Stimulated activated CD4-positive, alpha-beta T cell treated with anti-CD3 and anti-CD28 coated beads, Interleukin-4, amount 100 ng/mL, for 48 hours (primary cell): ENCODE results near the gene UBL5.

Experiments used
- DNase-seq, 2 donors: peaks; one replicate each; pipeline ENCODE4 v3.0.0-alpha.2; 2020; ENCODE audit warnings: low read depth in 2 of 2

UBL5 gene

GRCh38 chr19:9854282-9854846, 26.6 kb downstream of the UBL5 start:
- no peak for DNase-seq

GRCh38 chr19:9856609-9857008, 28.9 kb downstream of the UBL5 start:
- DNase-seq: no peak

- no peak for DNase-seq
Observed at GRCh38 chr19:9857076-9857721, 29.5 kb downstream of the UBL5 start.

- DNase-seq: no peak
Observed at GRCh38 chr19:9857920-9858746, 30.4 kb downstream of the UBL5 start.

DNA sequence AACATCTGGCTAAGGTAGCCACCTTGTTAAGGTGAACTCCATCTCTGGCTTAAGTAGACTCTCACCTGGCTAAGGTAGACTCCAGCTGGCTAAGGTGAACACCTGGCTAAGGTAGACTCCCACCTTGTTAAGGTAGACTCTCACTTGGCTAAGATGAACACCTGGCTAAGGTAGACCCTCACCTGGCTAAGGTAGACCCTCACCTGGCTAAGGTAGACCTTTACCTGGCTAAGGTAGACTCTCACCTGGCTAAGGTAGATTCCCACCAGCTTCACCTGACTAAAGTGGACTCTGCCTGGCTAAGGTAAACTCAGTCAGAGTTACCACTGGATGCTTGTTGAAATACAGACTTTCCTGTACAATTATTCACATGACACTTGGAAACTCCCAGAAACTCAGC, 31.0 kb downstream of the UBL5 start:
- no peak for DNase-seq

DNA sequence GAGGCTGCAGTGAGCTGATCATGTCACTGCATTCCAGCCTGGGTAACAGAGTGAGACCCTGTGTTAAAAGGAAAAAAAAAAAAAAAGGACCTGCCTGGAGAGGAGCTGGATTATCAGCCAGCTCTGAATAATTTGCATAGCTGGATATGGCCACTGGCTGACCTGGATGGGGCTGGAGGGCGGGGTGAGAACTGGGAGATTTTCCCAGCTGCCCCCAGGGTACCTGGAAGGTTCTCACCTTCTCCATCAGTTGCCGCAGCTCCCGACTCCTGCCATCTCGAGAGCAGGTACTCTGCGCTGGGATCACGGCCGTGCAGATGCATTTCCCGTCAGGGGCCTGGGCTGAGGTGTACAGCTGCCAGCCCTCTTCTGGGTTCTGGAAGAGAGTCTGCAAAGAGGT, 32.7 kb downstream of the UBL5 start:
- DNase-seq: no peak

GRCh38 chr19:9861503-9861902, 33.8 kb downstream of the UBL5 start:
- DNase-seq: no peak

DNA sequence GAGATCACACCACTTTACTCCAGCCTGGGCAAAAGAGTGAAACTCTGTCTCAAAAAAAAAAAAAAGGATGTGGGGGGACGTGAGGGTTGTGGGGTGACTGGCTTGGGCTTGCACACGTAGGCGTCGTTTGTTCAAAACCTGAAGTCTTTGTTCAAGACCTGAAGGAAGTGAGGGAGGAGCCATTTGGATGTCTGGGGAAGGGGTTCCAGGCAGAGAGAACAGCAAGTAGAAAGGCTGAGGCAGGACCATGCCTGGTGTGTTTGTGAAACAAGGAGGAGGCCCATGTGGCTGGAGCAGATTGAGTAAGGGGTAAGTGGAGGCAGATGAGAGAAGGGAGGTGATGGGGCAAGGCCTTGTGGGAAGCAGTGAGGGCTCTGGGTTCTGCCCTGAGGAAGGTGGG, 35.2 kb downstream of the UBL5 start:
- DNase-seq: no peak

DNA sequence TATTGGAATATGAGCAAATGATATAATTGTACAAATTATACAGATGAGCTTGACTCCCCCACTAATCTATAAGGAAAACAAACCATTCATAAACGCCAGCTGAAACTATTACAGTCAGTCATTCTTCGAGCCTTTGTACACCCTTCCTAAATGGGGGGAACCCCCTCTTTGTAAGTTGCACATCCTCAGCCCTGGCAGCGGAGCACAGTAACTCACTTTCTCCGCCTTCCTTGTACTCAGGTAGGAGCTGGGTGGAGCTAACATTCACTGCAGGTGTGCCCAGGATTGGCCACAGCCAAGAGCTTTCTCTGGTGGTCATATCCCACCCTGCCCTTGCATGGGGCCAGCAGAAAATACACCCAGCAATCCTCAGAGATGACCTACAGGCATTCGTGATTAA, 36.0 kb downstream of the UBL5 start:
- DNase-seq: no peak

- DNase-seq: no peak
Observed at GRCh38 chr19:9865732-9866501, 38.2 kb downstream of the UBL5 start.

DNA sequence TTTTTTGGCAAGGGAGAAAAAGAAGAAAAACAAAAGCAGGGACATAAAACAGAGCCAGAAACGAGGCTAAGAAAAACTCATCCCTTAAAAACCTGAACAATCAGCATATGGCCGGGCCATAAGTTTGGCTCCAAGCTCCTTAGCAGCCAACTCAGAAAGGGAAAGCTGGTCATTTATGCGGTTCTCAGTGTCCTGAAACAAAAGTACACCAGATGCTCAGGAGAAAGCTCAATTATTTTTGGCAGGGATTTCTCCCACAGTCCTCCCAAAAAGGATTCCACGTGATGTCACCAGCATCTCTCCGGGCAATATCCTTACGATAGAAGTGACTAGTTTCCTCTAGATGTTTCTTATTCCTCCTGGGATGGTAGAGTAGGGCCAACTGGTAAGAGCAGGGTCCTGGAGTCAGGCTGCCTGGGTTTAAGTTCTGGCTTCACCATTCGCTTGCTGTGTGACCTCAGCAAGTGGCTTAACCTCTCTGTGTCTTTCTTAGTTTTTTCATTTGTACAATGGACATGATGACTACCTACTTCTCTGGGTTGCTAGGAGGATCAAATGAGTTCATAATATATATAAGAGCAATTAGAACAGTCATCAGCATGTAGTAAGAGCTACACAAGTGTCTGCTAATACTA, 41.4 kb downstream of the UBL5 start:
- DNase-seq: no peak

DNA sequence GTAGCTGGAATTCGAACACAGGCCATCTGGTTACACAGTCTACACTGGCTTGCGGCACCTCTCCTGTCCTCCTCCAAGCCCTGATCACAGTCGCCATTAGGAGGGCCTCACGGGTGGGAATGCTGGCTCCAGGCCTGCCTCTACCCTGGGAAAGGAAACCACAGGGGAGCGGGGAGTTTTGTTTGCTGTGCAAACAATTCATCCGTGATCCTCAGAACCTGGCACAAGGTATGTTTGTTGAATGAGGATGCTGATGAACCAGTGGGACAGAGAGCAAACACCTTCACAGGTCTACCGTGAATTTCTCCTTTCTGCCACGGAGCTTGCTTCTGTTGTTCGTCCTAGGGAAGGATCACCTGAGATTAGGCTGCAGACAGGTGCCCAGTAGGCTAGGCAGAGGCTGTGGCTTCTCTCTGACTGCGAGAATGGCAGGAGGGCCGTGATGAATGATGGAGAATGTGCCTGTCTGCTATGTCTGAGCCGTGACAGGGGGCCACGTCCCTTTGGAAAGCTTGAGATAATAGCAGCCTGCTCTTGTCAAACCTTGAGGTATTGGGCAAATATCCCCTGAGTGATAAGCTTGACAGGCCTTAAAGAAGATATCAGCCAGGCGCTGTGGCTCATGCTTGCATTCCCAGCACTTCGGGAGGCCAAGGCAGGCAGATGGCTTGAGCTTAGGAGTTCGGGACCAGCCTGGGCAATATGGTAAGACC, 44.1 kb downstream of the UBL5 start:
- DNase-seq: no peak

DNA sequence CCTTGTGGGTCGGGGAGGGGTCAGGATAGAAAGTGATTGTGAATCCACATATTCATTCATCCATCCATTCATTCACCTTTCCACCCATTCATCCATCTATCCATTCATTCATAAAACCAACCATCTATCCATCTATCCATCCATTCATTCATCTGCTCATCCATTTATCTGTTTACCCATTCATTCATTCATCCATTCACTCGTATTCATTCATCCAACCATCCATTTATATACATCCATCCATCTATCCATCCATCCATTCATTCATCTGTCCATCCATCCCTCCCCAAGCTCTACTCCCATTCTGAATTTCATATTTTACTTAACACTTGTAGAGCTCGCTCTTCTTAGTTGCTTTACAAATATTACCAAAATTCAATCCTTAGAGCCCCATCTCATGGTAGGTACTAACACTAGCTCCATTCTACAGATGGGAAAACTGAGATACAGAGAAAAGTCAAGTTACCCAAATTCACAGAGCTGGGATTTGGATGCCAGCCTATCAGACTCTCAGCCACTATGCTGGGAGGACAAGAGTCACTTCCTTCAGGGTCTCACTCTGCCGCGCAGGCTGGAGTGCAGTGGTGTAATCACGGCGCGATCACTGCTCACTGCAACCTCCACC, 45.0 kb downstream of the UBL5 start:
- no peak for DNase-seq

DNA sequence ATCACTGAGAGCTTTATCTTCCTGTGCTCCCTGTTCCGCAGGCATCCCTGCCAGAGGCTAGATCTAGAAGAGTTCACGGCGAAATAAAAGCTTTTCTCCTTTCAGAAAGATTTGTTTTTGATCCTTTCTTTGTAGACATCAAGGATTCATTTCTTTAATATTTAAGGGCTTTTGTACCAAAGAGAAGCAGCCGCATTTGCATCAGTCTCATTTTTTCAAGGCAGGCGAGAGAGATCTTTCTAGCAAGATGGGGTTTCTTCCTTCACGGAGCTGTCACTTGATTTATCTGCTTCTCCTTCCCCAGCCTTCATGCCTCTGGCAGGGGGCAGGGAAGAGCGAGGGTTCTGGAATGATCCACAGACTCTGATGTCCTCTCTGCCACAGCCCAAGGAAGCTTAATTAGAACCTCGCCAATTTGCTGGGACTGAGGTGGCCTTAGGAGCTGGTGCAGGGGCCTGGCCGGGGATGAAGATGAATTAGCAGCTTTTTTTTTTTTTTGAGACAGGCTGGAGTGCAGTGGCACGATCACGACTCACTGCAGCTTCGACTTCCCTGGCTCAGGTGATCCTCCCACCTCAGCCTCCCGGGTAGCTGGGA, 47.4 kb downstream of the UBL5 start:
- DNase-seq: no peak

DNA sequence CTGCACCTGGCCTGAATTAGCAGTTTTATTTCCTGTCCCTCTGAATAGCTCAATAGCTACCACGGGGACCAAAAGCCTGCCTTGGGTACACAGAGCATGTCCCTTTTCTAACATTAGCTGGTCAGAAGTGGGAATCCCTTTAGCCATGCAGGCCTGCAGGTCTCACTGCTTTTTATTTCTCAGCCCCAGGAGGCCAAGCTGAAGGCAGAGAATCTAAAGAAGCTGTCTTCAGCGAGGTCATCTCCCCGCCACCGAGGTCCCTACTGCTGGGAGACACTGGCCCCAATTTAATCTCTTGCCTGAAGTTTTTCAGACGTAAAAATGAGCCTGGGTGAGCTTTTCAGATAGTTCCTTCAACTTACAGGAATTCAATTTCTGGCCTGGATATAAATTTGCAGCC, 48.1 kb downstream of the UBL5 start:
- no peak for DNase-seq

DNA sequence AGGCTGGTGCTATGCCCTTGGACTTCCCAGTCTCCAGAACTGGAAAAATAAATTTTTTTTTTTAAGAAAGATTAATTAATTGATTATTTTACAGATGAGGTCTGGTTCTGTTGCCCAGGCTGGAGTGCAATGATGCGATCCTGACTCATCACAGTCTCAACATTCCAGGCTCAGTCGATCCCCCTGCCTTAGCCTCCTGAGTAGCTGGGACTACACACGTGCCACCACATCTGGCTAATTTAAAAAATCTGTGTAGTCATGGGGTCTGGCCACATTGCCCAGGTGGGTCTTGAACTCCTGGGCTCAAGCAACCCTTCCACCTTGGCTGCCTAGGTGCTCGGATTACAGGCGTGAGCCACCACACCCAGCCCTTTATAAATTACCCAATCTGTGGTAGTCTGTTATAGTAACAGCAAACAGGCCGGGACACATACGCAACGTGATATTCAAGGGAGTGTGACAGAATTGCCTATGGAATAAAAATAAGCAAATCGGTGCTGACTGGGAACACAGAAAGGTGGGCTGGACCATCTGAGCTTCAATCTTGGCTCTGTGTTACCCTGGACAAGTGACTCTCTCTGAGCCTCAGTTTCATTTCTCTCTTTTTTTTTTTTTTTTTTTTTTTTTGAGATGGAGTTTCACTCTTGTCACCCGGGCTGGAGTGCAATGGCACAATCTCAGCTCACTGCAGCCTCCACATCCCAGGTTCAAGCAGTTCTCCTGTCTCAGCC, 50.2 kb downstream of the UBL5 start:
- DNase-seq: no peak

DNA sequence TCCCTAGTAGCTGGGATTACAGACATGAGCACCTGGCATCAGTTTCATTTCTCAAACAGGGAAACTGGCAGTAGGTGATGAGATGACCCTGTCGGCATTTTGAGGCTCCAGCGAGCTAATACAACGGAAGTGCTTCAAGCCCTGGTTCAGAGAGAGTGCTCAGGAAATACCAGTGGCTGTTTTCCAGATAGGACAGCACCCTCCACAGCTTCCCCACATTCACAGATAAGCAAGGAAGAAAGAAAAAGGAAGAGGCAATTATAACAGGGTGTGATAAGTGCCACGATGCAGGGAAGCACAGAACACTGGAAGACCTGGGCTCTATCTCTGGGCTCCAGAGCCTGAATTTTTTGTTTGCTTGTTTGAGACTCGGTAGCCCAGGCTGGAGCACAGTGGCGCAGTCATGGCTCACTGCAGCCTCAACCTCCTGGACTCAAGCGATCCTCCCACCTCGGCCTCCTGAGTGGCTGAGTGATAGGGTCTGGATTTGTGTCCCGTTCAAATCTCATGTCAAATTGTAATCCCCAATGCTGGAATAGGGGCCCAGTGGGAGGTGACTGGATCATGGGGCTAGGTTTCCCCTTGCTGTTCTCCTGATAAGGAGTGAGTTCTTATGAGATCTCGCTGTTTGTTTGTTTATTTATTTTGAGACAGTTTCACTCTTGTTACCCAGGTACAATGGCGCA, 50.9 kb downstream of the UBL5 start:
- DNase-seq: no peak
